WTC11 (cell line): Measurements from ENCODE around the gene NDST3.

Source experiments
- ATF1 ChIP-seq: sonication (generic); formaldehyde crosslinking; IDR thresholded peaks from 2 replicates; pipeline ENCODE4 v1.8.1; 2023; ENCODE audit warnings: mild to moderate bottlenecking, moderate library complexity, missing genetic modification reagents
- ATF2 ChIP-seq: sonication (generic); formaldehyde crosslinking; IDR thresholded peaks from 2 replicates; pipeline ENCODE4 v1.8.1; 2022; ENCODE audit warnings: low read depth, missing genetic modification reagents, borderline replicate concordance
- ATF3 ChIP-seq: sonication (generic); formaldehyde crosslinking; conservative IDR thresholded peaks from 2 replicates; pipeline ENCODE4 v1.8.1; 2022; ENCODE audit warnings: mild to moderate bottlenecking, missing genetic modification reagents
- CTCF ChIP-seq: fragments of 200-600 bp; IDR thresholded peaks from 2 replicates; pipeline ENCODE4 v1.8.0; 2022; ENCODE audit warnings: antibody characterized with exemption
- ETV6 ChIP-seq: sonication (generic); formaldehyde crosslinking; IDR thresholded peaks from 2 replicates; pipeline ENCODE4 v1.8.1; 2022; ENCODE audit warnings: mild to moderate bottlenecking, missing genetic modification reagents
- FOXP4 ChIP-seq: sonication (generic); formaldehyde crosslinking; IDR thresholded peaks from 2 replicates; pipeline ENCODE4 v1.8.0; 2022; ENCODE audit warnings: mild to moderate bottlenecking, missing genetic modification reagents
- IRF1 ChIP-seq: sonication (generic); formaldehyde crosslinking; IDR thresholded peaks from 2 replicates; pipeline ENCODE4 v1.8.0; 2023; ENCODE audit warnings: missing genetic modification reagents
- JUN ChIP-seq: sonication (generic); formaldehyde crosslinking; IDR thresholded peaks from 2 replicates; pipeline ENCODE4 v1.8.0; 2023; ENCODE audit warnings: mild to moderate bottlenecking, missing genetic modification reagents
- MAX ChIP-seq: sonication (generic); formaldehyde crosslinking; IDR thresholded peaks from 2 replicates; pipeline ENCODE4 v1.8.0; 2022; ENCODE audit warnings: mild to moderate bottlenecking, missing genetic modification reagents
- USF2 ChIP-seq: sonication (generic); formaldehyde crosslinking; IDR thresholded peaks from 2 replicates; pipeline ENCODE4 v1.8.1; 2023; ENCODE audit warnings: mild to moderate bottlenecking, missing genetic modification reagents, moderate library complexity
- ZNF232 ChIP-seq: sonication (generic); formaldehyde crosslinking; IDR thresholded peaks from 2 replicates; pipeline ENCODE4 v1.8.0; 2022; ENCODE audit warnings: mild to moderate bottlenecking, missing genetic modification reagents
- ZNF263 ChIP-seq: sonication (generic); formaldehyde crosslinking; IDR thresholded peaks from 2 replicates; pipeline ENCODE4 v1.8.1; 2022; ENCODE audit warnings: low read depth, mild to moderate bottlenecking, moderate library complexity, missing genetic modification reagents
- ZNF416 ChIP-seq: fragments of 250-450 bp; sonication (Bioruptor Pico); IDR thresholded peaks from 2 replicates; pipeline ENCODE4 v1.9.0; 2021; ENCODE audit warnings: mild to moderate bottlenecking, inconsistent platforms
- ZNF512 ChIP-seq: sonication (generic); formaldehyde crosslinking; IDR thresholded peaks from 2 replicates; pipeline ENCODE4 v1.8.1; 2022; ENCODE audit warnings: missing genetic modification reagents, borderline replicate concordance

GRCh38 chr4:118014831-118015230, 19.5 kb upstream of the NDST3 start:
- TF ChIP-seq CTCF = no peak
- no peak for TF ChIP-seq ATF2 (CRISPR knock-in tag)
- no peak for TF ChIP-seq FOXP4
- TF ChIP-seq USF2 (CRISPR knock-in tag) = no peak
- no peak for TF ChIP-seq ZNF512 (CRISPR knock-in tag)
- TF ChIP-seq MAX (CRISPR knock-in tag) = no peak
- TF ChIP-seq ATF3 = no peak
- TF ChIP-seq ZNF232 (CRISPR knock-in tag) = no peak
- no peak for TF ChIP-seq JUN
- TF ChIP-seq IRF1 (CRISPR knock-in tag) = no peak
- no peak for TF ChIP-seq ETV6 (CRISPR knock-in tag)
- TF ChIP-seq ZNF416 = no peak
- TF ChIP-seq ATF1 (CRISPR knock-in tag) = no peak
- no peak for TF ChIP-seq ZNF263 (CRISPR knock-in tag)
